Uterus (tissue), 4 donors: ENCODE data around the gene ITGB1. TPM values are rescaled to one million over a fixed set of nuclear protein-coding genes. Genes with fewer than 3 reads are reported as not detected.
"Not testable (repeated sequence)": the region's sequence is repeated elsewhere in the genome, so short reads cannot be mapped to it uniquely, and the experiment has no call there.

Experiments
- DNase-seq, 2 donors: peaks; one replicate each; pipeline ENCODE4 v3.0.0-alpha.2; 2019 to 2020
- H3K27ac ChIP-seq, 2 donors: fragments of 200-600 bp; sonication (generic); 1 replicate in 1 of 2; 2 replicates in 1 of 2; pipeline ENCODE4 v1.5.1; 2016 to 2018
- H3K27me3 ChIP-seq, 2 donors: fragments of 200-600 bp; sonication (generic); one replicate each; pipeline ENCODE4 v1.5.1; 2018 to 2019; ENCODE audit warnings: control low read depth in 1 of 2
- H3K36me3 ChIP-seq, 2 donors: fragments of 200-600 bp; sonication (generic); one replicate each; pipeline ENCODE4 v1.5.1; 2019; ENCODE audit warnings: control low read depth in 1 of 2
- H3K4me1 ChIP-seq, 2 donors: fragments of 200-600 bp; sonication (generic); one replicate each; pipeline ENCODE4 v1.5.1; 2018 to 2019; ENCODE audit warnings: control low read depth in 1 of 2
- H3K4me3 ChIP-seq, 2 donors: fragments of 200-600 bp; sonication (generic); 1 replicate in 1 of 2; 2 replicates in 1 of 2; pipeline ENCODE4 v1.5.1; 2018 to 2019; ENCODE audit warnings: mild to moderate bottlenecking in 1 of 2
- H3K9me3 ChIP-seq, 2 donors: fragments of 200-600 bp; sonication (generic); one replicate each; pipeline ENCODE4 v1.5.1; 2019; ENCODE audit warnings: control low read depth in 1 of 2
- CTCF ChIP-seq, 4 experiments: fragments of 200-600 bp in 2 of 4; fragments of 450-650 bp in 2 of 4; sonication (generic) in 2 of 4; IDR thresholded peaks; one replicate each; pipeline ENCODE4 v1.5.1; 2016 to 2019; ENCODE audit warnings: antibody characterized with exemption in 4 of 4, mild to moderate bottlenecking in 2 of 4, moderate library complexity in 1 of 4
- POLR2A ChIP-seq, 2 donors: fragments of 450-650 bp; IDR thresholded peaks; one replicate each; pipeline ENCODE4 v1.6.1; 2016; ENCODE audit warnings: antibody characterized with exemption in 2 of 2, mild to moderate bottlenecking in 1 of 2, moderate library complexity in 1 of 2
- intact Hi-C: fragments of 100-400 bp; cut with DNase I; formaldehyde crosslinking; loops from one replicate; pipeline ENCODE4 v1.15.1; 2023; ENCODE audit warnings: low total_unique reads
- total RNA-seq, 4 donors: library from RNA; depleted of rRNA in 3 of 4; stranded (reverse); fragments of >200 nt in 3 of 4; gene quantifications; one replicate each; pipeline versions ENCODE4 v1.1.0 to v1.2.4, GENCODE V29; 2014 to 2023
- donor health status: DM: yes; HTN: yes; CAD: no.

ITGB1 gene
- total RNA-seq, 4 donors from 2014 or later = 484 to 1,046 (median 601) TPM

- no peak overlapping the region for H3K27ac ChIP-seq
- no peaks in the 10 kb centered on the region for H3K4me1 ChIP-seq
- DNase-seq = no peak
- H3K9me3 ChIP-seq = no peaks in the 10 kb centered on the region
- H3K36me3 ChIP-seq = no peaks in the 10 kb centered on the region
- intact Hi-C loops = no loop called here
- no peaks in the 10 kb centered on the region for H3K27me3 ChIP-seq
- no peak for TF ChIP-seq POLR2A (IDR thresholded peaks at IDR 0.05)
- TF ChIP-seq CTCF (IDR thresholded peaks at IDR 0.05) = no peak
- no peak overlapping the region for H3K4me3 ChIP-seq
Observed at GRCh38 chr10:32927750-32928149, 30.3 kb downstream of the ITGB1 start.

GRCh38 chr10:32923849-32924248 lies 34.2 kb downstream of the ITGB1 start:
- Histone ChIP-seq H3K9me3 (no peaks in the 10 kb centered on the region), H3K36me3 (no peaks in the 10 kb centered on the region), H3K4me3 (no peak overlapping the region), H3K4me1 (no peaks in the 10 kb centered on the region), H3K27me3 (no peaks in the 10 kb centered on the region), H3K27ac (no peak overlapping the region)
- intact Hi-C loops = no loop called here
- TF ChIP-seq POLR2A (IDR thresholded peaks at IDR 0.05) (no peak), CTCF (IDR thresholded peaks at IDR 0.05) (no peak)
- no peak for DNase-seq

DNA sequence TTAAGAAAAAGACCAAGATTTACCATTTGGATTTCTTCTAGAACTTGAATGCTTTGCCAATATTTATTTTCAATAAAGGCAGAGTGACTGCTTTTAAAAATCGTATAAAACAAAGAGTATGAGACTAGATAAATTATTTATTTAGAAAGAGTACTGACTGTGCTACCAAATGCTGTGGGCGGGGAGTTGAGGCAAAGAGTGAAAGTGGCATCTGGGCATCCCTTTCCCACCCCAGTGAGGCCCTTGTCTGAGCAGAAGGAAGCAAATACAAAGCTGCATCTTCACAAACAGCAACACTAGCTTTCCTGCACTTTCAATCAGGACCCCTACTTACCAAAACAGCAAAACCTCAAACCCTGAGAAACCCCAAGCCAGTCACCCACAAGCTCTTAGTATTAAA lies 34.9 kb downstream of the ITGB1 start:
- H3K36me3 ChIP-seq = no peaks in the 10 kb centered on the region
- no peaks in the 10 kb centered on the region for H3K4me1 ChIP-seq
- TF ChIP-seq POLR2A (IDR thresholded peaks at IDR 0.05) (no peak), CTCF (IDR thresholded peaks at IDR 0.05) (no peak)
- H3K27ac ChIP-seq = no peak overlapping the region
- no peak for DNase-seq
- intact Hi-C loops = no loop called here
- H3K27me3 ChIP-seq = no peaks in the 10 kb centered on the region
- no peaks in the 10 kb centered on the region for H3K9me3 ChIP-seq
- no peak overlapping the region for H3K4me3 ChIP-seq

- Histone ChIP-seq H3K36me3 (no peaks in the 10 kb centered on the region), H3K4me1 (no peaks in the 10 kb centered on the region), H3K27ac (no peak overlapping the region), H3K9me3 (no peaks in the 10 kb centered on the region), H3K27me3 (no peaks in the 10 kb centered on the region), H3K4me3 (no peak overlapping the region)
- no peak for DNase-seq
- intact Hi-C loops = no loop called here
- no peak for TF ChIP-seq CTCF (IDR thresholded peaks at IDR 0.05)
- TF ChIP-seq POLR2A (IDR thresholded peaks at IDR 0.05) = no peak
Observed at GRCh38 chr10:32922170-32922569, 35.9 kb downstream of the ITGB1 start.

DNA sequence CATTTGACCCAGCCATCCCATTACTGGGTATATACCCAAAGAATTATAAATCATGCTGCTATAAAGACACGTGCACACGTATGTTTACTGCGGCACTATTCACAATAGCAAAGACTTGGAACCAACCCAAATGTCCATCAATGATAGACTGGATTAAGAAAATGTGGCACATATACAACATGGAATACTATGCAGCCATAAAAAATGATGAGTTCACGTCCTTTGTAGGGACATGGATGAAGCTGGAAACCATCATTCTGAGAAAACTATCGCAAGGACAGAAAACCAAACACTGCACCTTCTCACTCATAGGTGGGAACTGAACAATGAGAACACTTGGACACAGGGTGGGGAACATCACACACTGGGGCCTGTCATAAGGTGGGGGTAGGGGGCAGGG lies 40.2 kb downstream of the ITGB1 start:
- H3K27me3 ChIP-seq, H3K27ac ChIP-seq, intact Hi-C loops, H3K4me1 ChIP-seq, H3K36me3 ChIP-seq, H3K9me3 ChIP-seq, H3K4me3 ChIP-seq, DNase-seq: not testable (repeated sequence)

GRCh38 chr10:32911285-32912016 lies 46.6 kb downstream of the ITGB1 start:
- no peak overlapping the region for H3K27ac ChIP-seq
- H3K36me3 ChIP-seq = no peaks in the 10 kb centered on the region
- no peaks in the 10 kb centered on the region for H3K4me1 ChIP-seq
- DNase-seq = no peak
- no peak overlapping the region for H3K4me3 ChIP-seq
- H3K27me3 ChIP-seq = no peaks in the 10 kb centered on the region
- TF ChIP-seq POLR2A (IDR thresholded peaks at IDR 0.05) (no peak), CTCF (IDR thresholded peaks at IDR 0.05) (no peak)
- intact Hi-C loops = no loop called here
- H3K9me3 ChIP-seq = no peaks in the 10 kb centered on the region

- H3K27me3 ChIP-seq, H3K27ac ChIP-seq, H3K4me1 ChIP-seq, H3K4me3 ChIP-seq, intact Hi-C loops, H3K36me3 ChIP-seq, DNase-seq, H3K9me3 ChIP-seq: not testable (repeated sequence)
Observed at GRCh38 chr10:32909970-32910369, 48.1 kb downstream of the ITGB1 start.
